ENCODE data around the gene YAE1. TPM values are rescaled to one million over a fixed set of nuclear protein-coding genes. Genes with fewer than 3 reads are reported as not detected.
A peak's percentile ranks its signal among the peaks of the same experiment; 100 is the strongest.

Gene YAE1
- total RNA-seq, 1 donor from 2014 or later: 21.8 TPM

GRCh38 chr7:39608278-39608677 is 42.1 kb downstream of the YAE1 start:
- DNase-seq: no peak

GRCh38 chr7:39609113-39609934 is 43.1 kb downstream of the YAE1 start:
- DNase-seq: peak; percentile 62

- DNase-seq: no peak
Observed at GRCh38 chr7:39609935-39610263, 43.7 kb downstream of the YAE1 start.

- DNase-seq: no peak
Observed at GRCh38 chr7:39613577-39613976, 47.4 kb downstream of the YAE1 start.

GRCh38 chr7:39614299-39614698 is 48.1 kb downstream of the YAE1 start:
- DNase-seq: no peak

- DNase-seq: no peak
Observed at GRCh38 chr7:39615350-39615975, 49.3 kb downstream of the YAE1 start.

- DNase-seq: no peak
Observed at GRCh38 chr7:39616138-39616537, 49.9 kb downstream of the YAE1 start.

GRCh38 chr7:39617005-39617404 is 50.8 kb downstream of the YAE1 start:
- no peak for DNase-seq

- DNase-seq: no peak
Observed at GRCh38 chr7:39618868-39619267, 52.7 kb downstream of the YAE1 start.

- DNase-seq: no peak
Observed at GRCh38 chr7:39620486-39620885, 54.3 kb downstream of the YAE1 start.

GRCh38 chr7:39621261-39621660 is 55.1 kb downstream of the YAE1 start:
- no peak for DNase-seq

- no peak for DNase-seq
Observed at GRCh38 chr7:39621784-39622411, 55.7 kb downstream of the YAE1 start.

Other genes with a start within 250 kb of the YAE1 start
- 32.1 TPM for gene RALA, start 57.2 kb downstream of the YAE1 start, total RNA-seq